Brain microvascular endothelial cell (primary cell): ENCODE measurements around the gene HOXA11.

Experiments
- DNase-seq: peaks from one replicate; pipeline ENCODE4 v3.0.0-alpha.2; 2020
- H3K27ac ChIP-seq: fragments of 250-450 bp; sonication (Bioruptor Pico); 2 replicates; pipeline ENCODE4 v1.5.1; 2020; ENCODE audit warnings: mild to moderate bottlenecking, moderate library complexity
- H3K27me3 ChIP-seq: fragments of 250-450 bp; sonication (Bioruptor Pico); replicated peaks from 2 replicates; pipeline ENCODE4 v1.5.1; 2020; ENCODE audit warnings: mild to moderate bottlenecking
- H3K36me3 ChIP-seq: fragments of 250-450 bp; sonication (Bioruptor Pico); replicated peaks from 2 replicates; pipeline ENCODE4 v1.5.1; 2020; ENCODE audit warnings: mild to moderate bottlenecking
- H3K4me3 ChIP-seq: 2 replicates; pipeline ENCODE4 v1.5.1; 2011; ENCODE audit warnings: low read depth, mild to moderate bottlenecking, control low read depth, low read length, moderate library complexity
- CTCF ChIP-seq: IDR thresholded peaks from 2 replicates; pipeline ENCODE4 v1.5.1; 2011; ENCODE audit warnings: low read depth, mild to moderate bottlenecking, moderate library complexity, low read length, control low read depth, inconsistent platforms; ENCODE audit errors: missing control alignments
- in situ Hi-C: cut with HindIII; loops from 2 replicates; pipeline ENCODE4 v1.10.0; 2017; ENCODE audit warnings: low sequenced_read_pairs, low pct_ligation_motif_present

The HOXA11 gene

GRCh38 chr7:27151931-27152815, 32.9 kb downstream of the HOXA11 start, which contains the start of gene HOXA3:
HOXA3 (minus strand) TSS chr7:27152583; CDS start chr7:27110640, 41,943 bp downstream.
- no peak for TF ChIP-seq CTCF
- in situ Hi-C loops, result no loop called here
- H3K27me3 ChIP-seq, result peaks cover 95% of the 10 kb centered on the region
- no peak for DNase-seq
- H3K4me3 ChIP-seq, result no peak within 1 kb of the TSS
- no peaks in the 10 kb centered on the region for H3K36me3 ChIP-seq
- H3K27ac ChIP-seq, result no peak within 1 kb of the TSS

GRCh38 chr7:27151341-27151930, 33.6 kb downstream of the HOXA11 start:
- H3K4me3 ChIP-seq, result no peak overlapping the region
- in situ Hi-C loops, result no loop called here
- DNase-seq, result no peak
- H3K27me3 ChIP-seq, result peaks cover 95% of the 10 kb centered on the region
- H3K36me3 ChIP-seq, result no peaks in the 10 kb centered on the region
- TF ChIP-seq CTCF, result no peak
- no peak overlapping the region for H3K27ac ChIP-seq

- peak; percentile 16 for DNase-seq
- Histone ChIP-seq H3K36me3 (no peaks in the 10 kb centered on the region), H3K4me3 (no peak overlapping the region), H3K27me3 (peaks cover 95% of the 10 kb centered on the region), H3K27ac (no peak overlapping the region)
- in situ Hi-C loops, result no loop called here
- peak; percentile 65 for TF ChIP-seq CTCF
Observed at GRCh38 chr7:27150568-27151340, 34.3 kb downstream of the HOXA11 start.

GRCh38 chr7:27149842-27150567, 35.0 kb downstream of the HOXA11 start:
- peaks cover 95% of the 10 kb centered on the region for H3K27me3 ChIP-seq
- TF ChIP-seq CTCF, result no peak

GRCh38 chr7:27148756-27149641, 36.0 kb downstream of the HOXA11 start:
- Histone ChIP-seq H3K27ac (no peak overlapping the region), H3K27me3 (peaks cover 95% of the 10 kb centered on the region), H3K36me3 (no peaks in the 10 kb centered on the region), H3K4me3 (no peak overlapping the region)
- no peak for TF ChIP-seq CTCF
- no peak for DNase-seq
- in situ Hi-C loops, result no loop called here

More at GRCh38 chr7:27149842-27150567, 35.0 kb downstream of the HOXA11 start:
- Histone ChIP-seq H3K27ac (no peak overlapping the region), H3K4me3 (no peak overlapping the region), H3K36me3 (no peaks in the 10 kb centered on the region)
- DNase-seq, result no peak
- in situ Hi-C loops, result no loop called here
